K562 (cell line): Measurements from ENCODE around the gene NEDD8. TPM values are rescaled to one million over a fixed set of nuclear protein-coding genes. Genes with fewer than 3 reads are reported as not detected.
A peak's percentile ranks its signal among the peaks of the same experiment; 100 is the strongest.

ENCODE experiments used
- ELF4 ChIP-seq: fragments of 450-650 bp; formaldehyde crosslinking; IDR thresholded peaks from 2 replicates; pipeline ENCODE4 v1.4.0; 2022; ENCODE audit warnings: missing genetic modification characterization
- NFE2L1 ChIP-seq: fragments of 450-650 bp; IDR thresholded peaks from 2 replicates; pipeline ENCODE4 v1.6.1; 2016; ENCODE audit warnings: missing genetic modification characterization, low read depth, mild to moderate bottlenecking, missing compliant biosample characterization, moderate library complexity, borderline replicate concordance
- NFIC ChIP-seq: fragments of 450-650 bp; IDR thresholded peaks from 2 replicates; pipeline ENCODE4 v1.6.1; 2017; ENCODE audit warnings: mild to moderate bottlenecking, inconsistent platforms
- POLR2H ChIP-seq: IDR thresholded peaks from 2 replicates; pipeline ENCODE4 v1.6.1; 2016; ENCODE audit warnings: missing genetic modification characterization, low read depth, mild to moderate bottlenecking, control low read depth, missing compliant biosample characterization, moderate library complexity
- RAD51 ChIP-seq: fragments of 450-650 bp; IDR thresholded peaks from 2 replicates; pipeline ENCODE4 v1.7.1; 2016; ENCODE audit warnings: low read depth, mild to moderate bottlenecking, borderline replicate concordance
- RB1 ChIP-seq: fragments of 450-650 bp; IDR thresholded peaks from 2 replicates; pipeline ENCODE4 v1.6.1; 2017; ENCODE audit warnings: low read depth, mild to moderate bottlenecking
- SMAD1 ChIP-seq: fragments of 150-350 bp; IDR thresholded peaks from 2 replicates; pipeline ENCODE4 v1.6.1; 2014; ENCODE audit warnings: low read length, low read depth; ENCODE audit not compliant: partially characterized antibody
- TFAM ChIP-seq: fragments of 250-450 bp; sonication (Bioruptor Pico); conservative IDR thresholded peaks from 2 replicates; pipeline ENCODE4 v1.5.0; 2021; ENCODE audit warnings: mild to moderate bottlenecking, moderate library complexity
- ZKSCAN3 ChIP-seq: fragments of 250-450 bp; sonication (Bioruptor Pico); IDR thresholded peaks from 2 replicates; pipeline ENCODE4 v1.4.0; 2020
- ZNF57 ChIP-seq: fragments of 450-650 bp; formaldehyde crosslinking; IDR thresholded peaks from 2 replicates; pipeline ENCODE4 v1.4.0; 2020; ENCODE audit warnings: mild to moderate bottlenecking, moderate library complexity
- polyA plus RNA-seq, 8 experiments: library from polyadenylated mRNA; depleted of rRNA in 4 of 8; stranded (reverse) in 5 of 8; unstranded in 3 of 8; fragments of >200 nt; fragmentation: Nextera tagmentation in 2 of 8; fragmentation: Illumina TruSeq in 1 of 8; extraction: Ambion mirVana in 2 of 8; extraction: Trizol in 1 of 8; gene quantifications; 2 replicates each; pipeline versions ENCODE4 v1.2.1 to v1.2.3, GENCODE V29; 2011 to 2014; ENCODE audit warnings: inconsistent platforms in 1 of 8, missing spikeins in 1 of 8
- total RNA-seq, 7 experiments: library from RNA; depleted of rRNA in 6 of 7; stranded (reverse); fragments of >200 nt in 6 of 7; fragmentation: Illumina TruSeq in 2 of 7; extraction: Trizol in 2 of 7; gene quantifications; 2 replicates each; pipeline versions ENCODE4 v1.2.1 to v1.2.3, GENCODE V29; 2011 to 2021; ENCODE audit warnings: low replicate concordance in 1 of 7
- TF ChIP-seq, protein P1 (sequence below): sonication (generic); formaldehyde crosslinking; IDR thresholded peaks from 2 replicates; pipeline ENCODE4 v1.8.0; 2022; ENCODE audit warnings: mild to moderate bottlenecking, missing genetic modification reagents
- TF ChIP-seq, protein P2 (sequence below): IDR thresholded peaks from 2 replicates; pipeline ENCODE4 v1.6.1; 2014; ENCODE audit warnings: antibody characterized with exemption
- TF ChIP-seq, protein P3 (sequence below), 2 experiments: fragments of 450-650 bp; IDR thresholded peaks; 2 replicates each; pipeline ENCODE4 v1.6.1; 2018; ENCODE audit warnings: mild to moderate bottlenecking in 2 of 2, low read depth in 1 of 2; ENCODE audit not compliant: partially characterized antibody in 2 of 2
- TF ChIP-seq, protein P4 (sequence below), 2 experiments: IDR thresholded peaks; 2 replicates each; pipeline ENCODE4 v1.6.1; 2011; ENCODE audit warnings: borderline replicate concordance in 1 of 2, control low read depth in 1 of 2, low read depth in 1 of 2, low read length in 1 of 2, mild to moderate bottlenecking in 1 of 2, mixed read lengths in 1 of 2, moderate library complexity in 1 of 2; ENCODE audit not compliant: insufficient read depth in 1 of 2, insufficient read length in 1 of 2, poor library complexity in 1 of 2, severe bottlenecking in 1 of 2; ENCODE audit errors: extremely low read depth in 1 of 2

The NEDD8 gene
- total and polyA plus RNA-seq, 9 of the 15 experiments (the other 6 are each of a cell fraction or from before 2014, with no cell fraction given) = 142 to 691 (median 260) TPM

DNA sequence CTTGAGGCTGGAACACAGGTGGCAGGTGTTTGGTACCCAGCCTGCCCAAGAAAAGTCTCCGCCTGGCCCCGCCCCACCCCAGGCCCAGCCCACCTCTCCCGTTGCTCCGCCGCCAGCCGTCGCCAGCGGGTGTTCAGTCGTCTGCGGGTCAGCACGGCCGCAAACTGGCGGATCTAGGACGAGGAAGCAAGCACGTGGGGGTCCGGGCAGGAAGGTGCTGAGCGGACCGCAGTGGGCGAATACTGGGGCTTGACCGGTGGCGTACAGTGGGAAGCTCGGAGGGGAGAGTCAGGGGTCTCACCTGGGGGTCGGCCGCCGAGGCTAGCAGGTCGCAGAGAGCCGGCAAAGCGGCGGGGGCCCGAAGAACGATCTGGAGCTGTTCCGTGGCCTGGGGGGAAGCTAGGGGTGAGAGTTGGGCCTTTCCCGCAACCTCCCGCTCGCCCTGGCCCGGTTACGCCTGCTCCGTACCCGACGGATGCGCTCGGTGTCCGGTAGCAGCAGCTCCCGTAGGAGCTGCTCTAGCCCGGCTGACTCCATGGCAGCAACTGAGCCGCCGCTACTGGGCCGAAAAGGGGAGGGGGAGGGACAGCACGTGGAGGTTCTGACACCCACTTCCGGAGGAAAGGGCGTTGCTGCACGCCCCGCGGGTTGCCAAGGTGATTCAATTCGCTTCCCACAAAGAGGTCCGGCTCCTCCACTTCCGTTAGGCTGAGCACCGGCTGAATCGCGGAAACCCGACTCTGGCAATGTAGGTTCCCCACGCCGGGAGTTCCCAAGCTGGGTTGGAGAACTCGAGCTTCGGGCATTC, 43.7 kb downstream of the NEDD8 start, which contains the start of gene IPO4 (continued):
- TF ChIP-seq, protein P1, sequence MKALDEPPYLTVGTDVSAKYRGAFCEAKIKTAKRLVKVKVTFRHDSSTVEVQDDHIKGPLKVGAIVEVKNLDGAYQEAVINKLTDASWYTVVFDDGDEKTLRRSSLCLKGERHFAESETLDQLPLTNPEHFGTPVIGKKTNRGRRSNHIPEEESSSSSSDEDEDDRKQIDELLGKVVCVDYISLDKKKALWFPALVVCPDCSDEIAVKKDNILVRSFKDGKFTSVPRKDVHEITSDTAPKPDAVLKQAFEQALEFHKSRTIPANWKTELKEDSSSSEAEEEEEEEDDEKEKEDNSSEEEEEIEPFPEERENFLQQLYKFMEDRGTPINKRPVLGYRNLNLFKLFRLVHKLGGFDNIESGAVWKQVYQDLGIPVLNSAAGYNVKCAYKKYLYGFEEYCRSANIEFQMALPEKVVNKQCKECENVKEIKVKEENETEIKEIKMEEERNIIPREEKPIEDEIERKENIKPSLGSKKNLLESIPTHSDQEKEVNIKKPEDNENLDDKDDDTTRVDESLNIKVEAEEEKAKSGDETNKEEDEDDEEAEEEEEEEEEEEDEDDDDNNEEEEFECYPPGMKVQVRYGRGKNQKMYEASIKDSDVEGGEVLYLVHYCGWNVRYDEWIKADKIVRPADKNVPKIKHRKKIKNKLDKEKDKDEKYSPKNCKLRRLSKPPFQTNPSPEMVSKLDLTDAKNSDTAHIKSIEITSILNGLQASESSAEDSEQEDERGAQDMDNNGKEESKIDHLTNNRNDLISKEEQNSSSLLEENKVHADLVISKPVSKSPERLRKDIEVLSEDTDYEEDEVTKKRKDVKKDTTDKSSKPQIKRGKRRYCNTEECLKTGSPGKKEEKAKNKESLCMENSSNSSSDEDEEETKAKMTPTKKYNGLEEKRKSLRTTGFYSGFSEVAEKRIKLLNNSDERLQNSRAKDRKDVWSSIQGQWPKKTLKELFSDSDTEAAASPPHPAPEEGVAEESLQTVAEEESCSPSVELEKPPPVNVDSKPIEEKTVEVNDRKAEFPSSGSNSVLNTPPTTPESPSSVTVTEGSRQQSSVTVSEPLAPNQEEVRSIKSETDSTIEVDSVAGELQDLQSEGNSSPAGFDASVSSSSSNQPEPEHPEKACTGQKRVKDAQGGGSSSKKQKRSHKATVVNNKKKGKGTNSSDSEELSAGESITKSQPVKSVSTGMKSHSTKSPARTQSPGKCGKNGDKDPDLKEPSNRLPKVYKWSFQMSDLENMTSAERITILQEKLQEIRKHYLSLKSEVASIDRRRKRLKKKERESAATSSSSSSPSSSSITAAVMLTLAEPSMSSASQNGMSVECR (CRISPR knock-in tag) = peak; percentile 99
- TF ChIP-seq ZNF57 (no peak), TFAM (no peak), ELF4 (CRISPR knock-in tag) (0 out of 2 replicates have a peak, but pooled peaks have one; percentile 21), NFE2L1 (tag) (no peak), POLR2H (tag) (0 out of 2 replicates have a peak, but pooled peaks have one; percentile 18), NFIC (peak; percentile 14; the same call in 1 of the 2 replicates), RB1 (peak; percentile 80; the same call in 1 of the 2 replicates), ZKSCAN3 (CRISPR knock-in tag) (no peak), RAD51 (peak; percentile 38; the same call in 1 of the 2 replicates), SMAD1 (peak; percentile 28)
- TF ChIP-seq, protein P2, sequence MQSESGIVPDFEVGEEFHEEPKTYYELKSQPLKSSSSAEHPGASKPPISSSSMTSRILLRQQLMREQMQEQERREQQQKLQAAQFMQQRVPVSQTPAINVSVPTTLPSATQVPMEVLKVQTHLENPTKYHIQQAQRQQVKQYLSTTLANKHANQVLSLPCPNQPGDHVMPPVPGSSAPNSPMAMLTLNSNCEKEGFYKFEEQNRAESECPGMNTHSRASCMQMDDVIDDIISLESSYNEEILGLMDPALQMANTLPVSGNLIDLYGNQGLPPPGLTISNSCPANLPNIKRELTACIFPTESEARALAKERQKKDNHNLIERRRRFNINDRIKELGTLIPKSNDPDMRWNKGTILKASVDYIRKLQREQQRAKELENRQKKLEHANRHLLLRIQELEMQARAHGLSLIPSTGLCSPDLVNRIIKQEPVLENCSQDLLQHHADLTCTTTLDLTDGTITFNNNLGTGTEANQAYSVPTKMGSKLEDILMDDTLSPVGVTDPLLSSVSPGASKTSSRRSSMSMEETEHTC = no peak
- TF ChIP-seq, protein P3, sequence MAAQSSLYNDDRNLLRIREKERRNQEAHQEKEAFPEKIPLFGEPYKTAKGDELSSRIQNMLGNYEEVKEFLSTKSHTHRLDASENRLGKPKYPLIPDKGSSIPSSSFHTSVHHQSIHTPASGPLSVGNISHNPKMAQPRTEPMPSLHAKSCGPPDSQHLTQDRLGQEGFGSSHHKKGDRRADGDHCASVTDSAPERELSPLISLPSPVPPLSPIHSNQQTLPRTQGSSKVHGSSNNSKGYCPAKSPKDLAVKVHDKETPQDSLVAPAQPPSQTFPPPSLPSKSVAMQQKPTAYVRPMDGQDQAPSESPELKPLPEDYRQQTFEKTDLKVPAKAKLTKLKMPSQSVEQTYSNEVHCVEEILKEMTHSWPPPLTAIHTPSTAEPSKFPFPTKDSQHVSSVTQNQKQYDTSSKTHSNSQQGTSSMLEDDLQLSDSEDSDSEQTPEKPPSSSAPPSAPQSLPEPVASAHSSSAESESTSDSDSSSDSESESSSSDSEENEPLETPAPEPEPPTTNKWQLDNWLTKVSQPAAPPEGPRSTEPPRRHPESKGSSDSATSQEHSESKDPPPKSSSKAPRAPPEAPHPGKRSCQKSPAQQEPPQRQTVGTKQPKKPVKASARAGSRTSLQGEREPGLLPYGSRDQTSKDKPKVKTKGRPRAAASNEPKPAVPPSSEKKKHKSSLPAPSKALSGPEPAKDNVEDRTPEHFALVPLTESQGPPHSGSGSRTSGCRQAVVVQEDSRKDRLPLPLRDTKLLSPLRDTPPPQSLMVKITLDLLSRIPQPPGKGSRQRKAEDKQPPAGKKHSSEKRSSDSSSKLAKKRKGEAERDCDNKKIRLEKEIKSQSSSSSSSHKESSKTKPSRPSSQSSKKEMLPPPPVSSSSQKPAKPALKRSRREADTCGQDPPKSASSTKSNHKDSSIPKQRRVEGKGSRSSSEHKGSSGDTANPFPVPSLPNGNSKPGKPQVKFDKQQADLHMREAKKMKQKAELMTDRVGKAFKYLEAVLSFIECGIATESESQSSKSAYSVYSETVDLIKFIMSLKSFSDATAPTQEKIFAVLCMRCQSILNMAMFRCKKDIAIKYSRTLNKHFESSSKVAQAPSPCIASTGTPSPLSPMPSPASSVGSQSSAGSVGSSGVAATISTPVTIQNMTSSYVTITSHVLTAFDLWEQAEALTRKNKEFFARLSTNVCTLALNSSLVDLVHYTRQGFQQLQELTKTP (IDR thresholded peaks at IDR 0.05; ENCODE audit: low read depth in 1 of 2, partially characterized antibody in 2 of 2) = peak in 1 of 2 experiments; percentile 67
- TF ChIP-seq, protein P4, sequence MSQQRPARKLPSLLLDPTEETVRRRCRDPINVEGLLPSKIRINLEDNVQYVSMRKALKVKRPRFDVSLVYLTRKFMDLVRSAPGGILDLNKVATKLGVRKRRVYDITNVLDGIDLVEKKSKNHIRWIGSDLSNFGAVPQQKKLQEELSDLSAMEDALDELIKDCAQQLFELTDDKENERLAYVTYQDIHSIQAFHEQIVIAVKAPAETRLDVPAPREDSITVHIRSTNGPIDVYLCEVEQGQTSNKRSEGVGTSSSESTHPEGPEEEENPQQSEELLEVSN (IDR thresholded peaks at IDR 0.05; ENCODE audit: borderline replicate concordance in 1 of 2, extremely low read depth in 1 of 2, insufficient read depth in 1 of 2, insufficient read length in 1 of 2, low read depth in 1 of 2, low read length in 1 of 2, poor library complexity in 1 of 2, severe bottlenecking in 1 of 2) = peak in 1 of 2 experiments; percentile 44
